LNCAP (cell line): ENCODE results near the gene ACAD8.

ENCODE experiments used
- CTCF ChIP-seq: fragments of 450-650 bp; IDR thresholded peaks from 2 replicates; pipeline ENCODE4 v1.5.1; 2017; ENCODE audit warnings: mild to moderate bottlenecking

The ACAD8 gene

DNA sequence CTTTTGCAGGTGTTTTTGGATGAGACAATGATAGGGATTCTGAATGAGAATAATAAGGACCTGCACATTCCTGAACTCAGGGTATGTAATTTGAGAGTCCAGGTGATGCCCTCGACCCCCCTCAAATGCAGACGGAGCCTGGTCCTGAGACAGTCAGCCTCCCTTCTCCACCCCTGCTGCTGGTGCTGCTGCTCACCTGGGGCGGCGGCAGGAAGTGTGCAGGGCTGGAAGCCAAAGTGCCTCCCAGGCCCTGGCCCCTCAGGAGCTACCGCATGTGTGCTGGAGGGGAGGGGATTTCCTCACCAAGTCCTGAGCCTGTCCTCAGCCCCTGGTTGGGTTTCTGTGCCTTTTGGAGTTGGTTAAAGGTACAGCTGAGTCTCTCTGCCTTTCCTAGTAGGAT, 59.4 kb downstream of the ACAD8 start:
- TF ChIP-seq CTCF: no peak

DNA sequence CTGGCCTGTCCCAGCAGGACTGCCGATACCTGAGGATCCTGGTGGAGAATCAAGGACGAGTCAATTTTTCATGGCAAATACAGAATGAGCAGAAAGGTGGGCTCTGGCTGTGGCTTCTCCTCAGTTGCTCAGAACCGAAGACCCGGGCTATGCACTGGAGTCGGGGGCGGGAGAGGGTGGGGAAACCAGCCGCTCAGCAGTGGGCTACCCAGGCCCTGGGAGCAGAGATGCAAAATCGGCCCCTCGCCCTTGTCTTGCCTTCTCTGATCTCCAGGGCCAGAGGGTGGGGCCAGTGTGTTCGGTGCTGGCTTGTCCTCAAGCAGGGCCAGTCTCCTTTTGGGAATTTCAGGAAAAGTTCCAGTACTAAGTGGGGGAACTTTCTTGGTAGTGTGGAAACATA, 60.0 kb downstream of the ACAD8 start:
- TF ChIP-seq CTCF: no peak

DNA sequence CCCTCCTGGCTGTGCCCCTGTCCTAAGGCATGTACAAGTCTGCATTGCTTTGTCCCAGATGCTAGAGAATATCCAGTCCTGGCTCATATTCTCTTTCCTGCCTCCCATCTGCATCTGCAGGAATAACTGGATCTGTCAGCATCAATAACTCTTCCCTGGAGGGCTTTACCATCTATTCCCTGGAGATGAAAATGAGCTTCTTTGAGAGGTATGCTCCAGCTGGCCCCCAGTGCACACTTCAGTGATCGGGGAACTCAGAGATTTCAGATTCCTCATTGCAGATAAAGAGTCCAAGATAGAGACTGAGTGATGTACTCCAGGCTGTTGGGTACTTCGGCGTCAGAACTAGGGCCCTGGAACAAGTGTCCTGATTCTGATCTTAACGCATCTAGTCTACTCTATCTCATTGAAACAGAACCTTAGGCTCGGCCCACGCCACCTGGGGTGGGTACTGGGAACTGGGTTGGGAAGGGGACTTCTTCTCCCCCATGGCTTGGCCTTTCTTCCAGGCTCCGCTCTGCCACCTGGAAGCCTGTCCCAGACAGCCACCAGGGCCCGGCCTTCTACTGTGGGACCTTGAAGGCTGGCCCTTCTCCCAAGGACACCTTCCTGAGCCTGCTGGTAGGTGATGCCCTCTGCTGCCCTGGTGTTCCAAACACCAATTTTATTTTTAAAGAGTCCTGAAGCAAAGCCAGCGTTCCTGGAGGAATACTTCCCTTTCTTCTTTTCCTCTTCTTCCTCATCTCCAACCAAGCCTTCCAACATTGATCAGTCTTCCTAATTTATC, 60.6 kb downstream of the ACAD8 start:
- TF ChIP-seq CTCF: no peak; the same call in 1 of the 2 replicates
